Activated CD4-positive, alpha-beta T cell treated with anti-CD3 and anti-CD28 coated beads, Interleukin-2, amount 10 ng/mL, durations not matched to agents 7 days and 5 days (primary cell): Measurements from ENCODE around the gene GRK4. TPM values are rescaled to one million over a fixed set of nuclear protein-coding genes. Genes with fewer than 3 reads are reported as not detected.
"Not testable (repeated sequence)": the region's sequence is repeated elsewhere in the genome, so short reads cannot be mapped to it uniquely, and the experiment has no call there.

Experiments
- CTCF ChIA-PET: fragments of 350-600 bp; sonication (Branson Sonifier 250); formaldehyde crosslinking; loops from one replicate; lab custom pipeline; 2021; ENCODE audit warnings: antibody characterized with exemption; lab: Charles Lee
- POLR2A ChIA-PET: fragments of 350-600 bp; sonication (Branson Sonifier 250); formaldehyde crosslinking; loops from one replicate; lab custom pipeline; 2021; ENCODE audit warnings: antibody characterized with exemption; lab: Charles Lee
- DNase-seq: peaks from one replicate; pipeline ENCODE4 v3.0.0-alpha.2; 2020
- H3K27ac Mint-ChIP-seq: one replicate; pipeline ENCODE4 v1.8.0; 2021; ENCODE audit warnings: mild to moderate bottlenecking, moderate library complexity, mixed read lengths
- H3K27me3 Mint-ChIP-seq: one replicate; pipeline ENCODE4 v1.8.0; 2021; ENCODE audit warnings: mixed read lengths
- H3K36me3 Mint-ChIP-seq: one replicate; pipeline ENCODE4 v1.8.0; 2021; ENCODE audit warnings: low read depth, mixed read lengths
- H3K4me1 Mint-ChIP-seq: one replicate; pipeline ENCODE4 v1.8.0; 2021; ENCODE audit warnings: mixed read lengths
- H3K4me3 Mint-ChIP-seq: one replicate; pipeline ENCODE4 v1.8.0; 2021; ENCODE audit warnings: mild to moderate bottlenecking, moderate library complexity, mixed read lengths
- H3K9me3 Mint-ChIP-seq: one replicate; pipeline ENCODE4 v1.8.0; 2021; ENCODE audit warnings: mixed read lengths
- total RNA-seq, 2 experiments: library from RNA; stranded (reverse); gene quantifications; one replicate each; pipeline ENCODE4 v1.2.3, GENCODE V29; 2021

GRK4 gene
- total RNA-seq, 2 experiments from 2014 or later = 2.5 to 5.2 TPM

GRCh38 chr4:2983715-2984114 lies 20.3 kb downstream of the GRK4 start:
- H3K27ac Mint-ChIP-seq, H3K4me3 Mint-ChIP-seq, CTCF ChIA-PET, H3K4me1 Mint-ChIP-seq, POLR2A ChIA-PET, DNase-seq, H3K36me3 Mint-ChIP-seq: not testable (repeated sequence)
- H3K27me3 Mint-ChIP-seq = peaks cover 18% of the 10 kb centered on the region
- H3K9me3 Mint-ChIP-seq = peaks cover 23% of the 10 kb centered on the region

- no peak for DNase-seq
- Mint-ChIP-seq H3K36me3 (no peaks in the 10 kb centered on the region), H3K9me3 (no peaks in the 10 kb centered on the region), H3K4me3 (no peak overlapping the region), H3K4me1 (no peaks in the 10 kb centered on the region), H3K27me3 (peaks cover 8% of the 10 kb centered on the region), H3K27ac (no peak overlapping the region)
- CTCF ChIA-PET = interaction anchor here (1.0 to 2.3 kb wide), 3 partner anchors 8 to 17 kb away, joined by 3 to 11 read pairs (median 3); no protein-coding TSS in a partner anchor
- POLR2A ChIA-PET = no interaction called here
Measured at GRCh38 chr4:2991243-2991642, 27.9 kb downstream of the GRK4 start.

- Mint-ChIP-seq H3K27ac (no peak overlapping the region), H3K4me1 (no peaks in the 10 kb centered on the region), H3K4me3 (no peak overlapping the region), H3K27me3 (peaks cover 7% of the 10 kb centered on the region), H3K9me3 (no peaks in the 10 kb centered on the region), H3K36me3 (no peaks in the 10 kb centered on the region)
- CTCF ChIA-PET = interaction anchor here (1.2 kb wide), 1 partner anchor 18 kb away, joined by 3 read pairs; no protein-coding TSS in a partner anchor
- no peak for DNase-seq
- POLR2A ChIA-PET = no interaction called here
Measured at GRCh38 chr4:2994917-2995316, 31.5 kb downstream of the GRK4 start.

- H3K9me3 Mint-ChIP-seq = no peaks in the 10 kb centered on the region
- POLR2A ChIA-PET = no interaction called here
- no peak overlapping the region for H3K27ac Mint-ChIP-seq
- DNase-seq = no peak
- peaks cover 8% of the 10 kb centered on the region for H3K27me3 Mint-ChIP-seq
- no peak overlapping the region for H3K4me3 Mint-ChIP-seq
- H3K4me1 Mint-ChIP-seq = no peaks in the 10 kb centered on the region
- CTCF ChIA-PET = interaction anchor here (0.6 to 0.9 kb wide), 3 partner anchors 23 to 436 kb away, joined by 3 to 4 read pairs (median 3); no protein-coding TSS in a partner anchor
- no peaks in the 10 kb centered on the region for H3K36me3 Mint-ChIP-seq
Measured at GRCh38 chr4:2995546-2996265, 32.3 kb downstream of the GRK4 start.

GRCh38 chr4:2996415-2996814 lies 33.0 kb downstream of the GRK4 start:
- no peaks in the 10 kb centered on the region for H3K9me3 Mint-ChIP-seq
- ChIA-PET CTCF (interaction anchor here (0.6 to 0.9 kb wide), 2 partner anchors 23 to 392 kb away, joined by 3 read pairs; no protein-coding TSS in a partner anchor), POLR2A (no interaction called here)
- no peak overlapping the region for H3K4me3 Mint-ChIP-seq
- peaks cover 10% of the 10 kb centered on the region for H3K27me3 Mint-ChIP-seq
- no peaks in the 10 kb centered on the region for H3K4me1 Mint-ChIP-seq
- H3K27ac Mint-ChIP-seq = no peak overlapping the region
- no peaks in the 10 kb centered on the region for H3K36me3 Mint-ChIP-seq
- DNase-seq = no peak

- ChIA-PET CTCF (interaction anchor here (1.2 kb wide), 1 partner anchor 17 kb away, joined by 3 read pairs; no protein-coding TSS in a partner anchor), POLR2A (interaction anchor here (0.6 kb wide), 1 partner anchor 56 kb away, joined by 3 read pairs; no protein-coding TSS in a partner anchor)
- no peak for DNase-seq
- no peak overlapping the region for H3K27ac Mint-ChIP-seq
- H3K4me1 Mint-ChIP-seq = no peaks in the 10 kb centered on the region
- no peaks in the 10 kb centered on the region for H3K9me3 Mint-ChIP-seq
- H3K27me3 Mint-ChIP-seq = no peaks in the 10 kb centered on the region
- no peaks in the 10 kb centered on the region for H3K36me3 Mint-ChIP-seq
- no peak overlapping the region for H3K4me3 Mint-ChIP-seq
Measured at GRCh38 chr4:3007724-3008123, 44.4 kb downstream of the GRK4 start.

- Mint-ChIP-seq H3K9me3 (no peaks in the 10 kb centered on the region), H3K27ac (no peak overlapping the region), H3K36me3 (no peaks in the 10 kb centered on the region), H3K4me1 (peaks cover 9% of the 10 kb centered on the region), H3K27me3 (no peaks in the 10 kb centered on the region), H3K4me3 (no peak overlapping the region)
- ChIA-PET POLR2A (no interaction called here), CTCF (interaction anchor here (0.7 to 1.5 kb wide), 7 partner anchors 8 to 238 kb away, joined by 3 to 4 read pairs (median 3); no protein-coding TSS in a partner anchor)
- peak; percentile 18 for DNase-seq
Measured at GRCh38 chr4:3009422-3009821, 46.1 kb downstream of the GRK4 start.

- H3K4me1 Mint-ChIP-seq = peaks cover 10% of the 10 kb centered on the region
- no peaks in the 10 kb centered on the region for H3K9me3 Mint-ChIP-seq
- no peaks in the 10 kb centered on the region for H3K36me3 Mint-ChIP-seq
- H3K27me3 Mint-ChIP-seq = no peaks in the 10 kb centered on the region
- CTCF ChIA-PET = interaction anchor here (1.0 to 1.5 kb wide), 2 partner anchors 34 to 49 kb away, joined by 3 to 5 read pairs; no protein-coding TSS in a partner anchor
- POLR2A ChIA-PET = no interaction called here
- no peak overlapping the region for H3K27ac Mint-ChIP-seq
- H3K4me3 Mint-ChIP-seq = no peak overlapping the region
- DNase-seq = no peak
Measured at GRCh38 chr4:3010577-3010976, 47.2 kb downstream of the GRK4 start.

GRCh38 chr4:3010998-3011397 lies 47.6 kb downstream of the GRK4 start:
- Mint-ChIP-seq H3K27me3 (no peaks in the 10 kb centered on the region), H3K4me1 (peaks cover 10% of the 10 kb centered on the region), H3K4me3 (no peak overlapping the region), H3K27ac (no peak overlapping the region), H3K36me3 (no peaks in the 10 kb centered on the region), H3K9me3 (no peaks in the 10 kb centered on the region)
- POLR2A ChIA-PET = no interaction called here
- CTCF ChIA-PET = interaction anchor here (1.0 kb wide), 1 partner anchor 35 kb away, joined by 5 read pairs; no protein-coding TSS in a partner anchor
- no peak for DNase-seq

GRCh38 chr4:3011456-3012220 lies 48.3 kb downstream of the GRK4 start:
- Mint-ChIP-seq H3K9me3 (no peaks in the 10 kb centered on the region), H3K36me3 (no peaks in the 10 kb centered on the region), H3K4me3 (no peak overlapping the region), H3K27me3 (no peaks in the 10 kb centered on the region), H3K4me1 (peaks cover 10% of the 10 kb centered on the region), H3K27ac (no peak overlapping the region)
- CTCF ChIA-PET = interaction anchor here (1.0 kb wide), 1 partner anchor 36 kb away, joined by 5 read pairs; no protein-coding TSS in a partner anchor
- POLR2A ChIA-PET = no interaction called here
- DNase-seq = no peak

GRCh38 chr4:3013323-3013722 lies 50.0 kb downstream of the GRK4 start:
- Mint-ChIP-seq H3K27ac (no peak overlapping the region), H3K4me3 (no peak overlapping the region), H3K36me3 (no peaks in the 10 kb centered on the region), H3K9me3 (no peaks in the 10 kb centered on the region), H3K4me1 (peaks cover 10% of the 10 kb centered on the region), H3K27me3 (no peaks in the 10 kb centered on the region)
- CTCF ChIA-PET = interaction anchor here (0.6 to 1.5 kb wide), 3 partner anchors 10 to 19 kb away, joined by 3 to 4 read pairs (median 3); no protein-coding TSS in a partner anchor
- POLR2A ChIA-PET = no interaction called here
- no peak for DNase-seq

GRCh38 chr4:3013839-3014350 lies 50.5 kb downstream of the GRK4 start:
- no peak for DNase-seq
- Mint-ChIP-seq H3K36me3 (no peaks in the 10 kb centered on the region), H3K27ac (no peak overlapping the region), H3K4me3 (no peak overlapping the region), H3K9me3 (no peaks in the 10 kb centered on the region), H3K4me1 (peaks cover 10% of the 10 kb centered on the region), H3K27me3 (no peaks in the 10 kb centered on the region)
- CTCF ChIA-PET = interaction anchor here (0.6 to 1.5 kb wide), 5 partner anchors 10 to 301 kb away, joined by 3 to 4 read pairs (median 3); no protein-coding TSS in a partner anchor
- POLR2A ChIA-PET = no interaction called here
